Muscle layer of duodenum (tissue), 2 donors: ENCODE data around the gene CLEC4F.

Source experiments
- H3K27ac ChIP-seq: one replicate; pipeline ENCODE4 v1.7.0; 2013; ENCODE audit warnings: mild to moderate bottlenecking, low read length
- H3K27me3 ChIP-seq: one replicate; pipeline ENCODE4 v1.7.0; 2013; ENCODE audit warnings: low read depth, mild to moderate bottlenecking, control low read depth, low read length
- H3K36me3 ChIP-seq, 2 donors: one replicate each; pipeline ENCODE4 v1.7.0; 2013; ENCODE audit warnings: low read length in 2 of 2, control low read depth in 1 of 2, mild to moderate bottlenecking in 1 of 2; ENCODE audit not compliant: insufficient read depth in 2 of 2, control insufficient read depth in 1 of 2
- H3K4me1 ChIP-seq, 2 donors: one replicate each; pipeline ENCODE4 v1.7.0; 2013; ENCODE audit warnings: low read length in 2 of 2, mild to moderate bottlenecking in 2 of 2, control low read depth in 1 of 2, moderate library complexity in 1 of 2; ENCODE audit not compliant: insufficient read depth in 2 of 2, control insufficient read depth in 1 of 2
- H3K4me3 ChIP-seq, 2 donors: one replicate each; pipeline ENCODE4 v1.7.0; 2013; ENCODE audit warnings: low read length in 2 of 2, low read depth in 1 of 2, mild to moderate bottlenecking in 1 of 2
- H3K9me3 ChIP-seq, 2 donors: one replicate each; pipeline ENCODE4 v1.7.0; 2013; ENCODE audit warnings: low read length in 2 of 2, control low read depth in 1 of 2, mild to moderate bottlenecking in 1 of 2; ENCODE audit not compliant: control insufficient read depth in 1 of 2
- donor health status: healthy.

The CLEC4F gene

DNA sequence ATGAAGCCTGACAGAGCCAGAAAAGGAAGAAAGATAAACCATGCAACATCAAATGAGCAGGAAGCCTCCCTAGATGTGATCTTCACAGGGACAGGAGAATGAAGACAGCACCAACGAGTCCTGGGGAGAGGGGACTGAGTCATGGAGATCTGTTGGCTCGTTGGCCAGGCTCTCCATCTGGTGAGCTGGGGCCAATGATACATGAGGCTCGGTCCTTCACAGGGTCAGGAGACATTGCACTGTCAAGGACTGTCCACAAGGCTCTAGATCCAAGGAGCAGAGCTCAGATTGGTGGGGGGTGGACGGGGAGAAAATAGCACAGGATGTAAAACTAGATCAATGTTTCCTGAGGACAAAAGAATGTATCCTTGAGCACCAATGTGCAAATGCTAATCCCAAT lies 14.5 kb upstream of the CLEC4F start:
- H3K36me3 ChIP-seq, result no peaks in the 10 kb centered on the region
- no peaks in the 10 kb centered on the region for H3K27me3 ChIP-seq
- no peak overlapping the region for H3K4me3 ChIP-seq
- no peaks in the 10 kb centered on the region for H3K9me3 ChIP-seq
- H3K4me1 ChIP-seq, result no peaks in the 10 kb centered on the region
- H3K27ac ChIP-seq, result no peak overlapping the region

DNA sequence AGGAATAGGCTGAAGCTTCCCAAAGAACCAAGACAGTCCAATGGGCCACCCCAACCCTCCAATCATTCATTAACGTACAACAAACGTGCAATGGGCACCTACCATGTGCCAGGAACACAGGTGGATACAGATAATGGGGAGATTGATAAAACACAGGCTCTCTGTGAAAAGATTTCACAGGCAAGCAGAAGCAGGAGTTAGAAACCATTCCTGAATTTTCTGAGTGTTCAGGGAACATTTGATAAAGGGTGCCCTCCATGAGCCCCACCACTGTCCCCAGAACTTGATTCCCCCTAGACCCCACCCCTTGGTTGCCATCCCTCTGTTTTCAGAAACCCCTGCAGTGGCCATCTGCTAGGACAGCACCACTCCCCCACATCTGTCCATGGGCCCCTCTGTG lies 13.7 kb upstream of the CLEC4F start:
- H3K4me3 ChIP-seq, result no peak overlapping the region
- no peak overlapping the region for H3K27ac ChIP-seq
- H3K27me3 ChIP-seq, result no peaks in the 10 kb centered on the region
- H3K4me1 ChIP-seq, result no peaks in the 10 kb centered on the region
- no peaks in the 10 kb centered on the region for H3K36me3 ChIP-seq
- no peaks in the 10 kb centered on the region for H3K9me3 ChIP-seq

DNA sequence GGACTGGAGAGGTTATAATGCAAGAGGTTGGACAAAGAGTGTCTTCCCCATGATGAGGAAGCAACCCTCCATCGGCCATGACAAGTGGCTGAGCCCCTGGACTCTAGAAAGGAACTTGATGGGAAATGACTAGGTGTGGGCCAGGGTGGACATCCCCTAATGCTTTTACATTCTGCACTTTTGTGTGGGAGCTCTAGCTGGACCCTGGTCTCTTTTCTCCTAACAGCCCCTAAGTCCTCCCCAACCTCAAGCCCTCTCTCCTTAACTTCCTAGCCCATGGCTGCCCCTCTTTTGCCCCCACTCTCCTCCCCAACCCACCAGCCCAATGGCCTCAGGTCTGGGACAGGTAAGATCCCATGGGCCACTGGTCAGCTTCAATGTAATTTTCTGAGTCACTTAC lies 12.8 kb upstream of the CLEC4F start:
- no peak overlapping the region for H3K27ac ChIP-seq
- H3K4me1 ChIP-seq, result no peaks in the 10 kb centered on the region
- H3K9me3 ChIP-seq, result no peaks in the 10 kb centered on the region
- H3K36me3 ChIP-seq, result no peaks in the 10 kb centered on the region
- no peaks in the 10 kb centered on the region for H3K27me3 ChIP-seq
- H3K4me3 ChIP-seq, result no peak overlapping the region

DNA sequence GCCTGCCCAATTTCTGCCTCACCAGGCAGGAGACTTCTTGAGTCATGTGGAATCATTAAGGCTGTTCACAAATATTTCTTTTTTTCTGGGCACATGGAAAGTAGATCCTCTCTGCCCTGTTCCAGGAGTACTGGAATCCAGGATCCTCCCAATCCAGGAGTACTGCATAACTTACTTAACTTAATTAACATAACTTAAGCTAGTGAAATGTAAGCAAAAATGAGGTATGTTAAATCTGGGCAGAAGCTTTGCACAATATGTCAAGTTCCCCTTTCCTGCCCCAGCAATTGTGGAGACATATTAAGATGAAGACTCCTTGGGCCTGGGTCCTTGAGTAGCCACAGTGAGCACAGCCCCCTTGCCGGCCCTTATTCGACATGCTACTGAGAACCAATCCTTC lies 12.0 kb upstream of the CLEC4F start:
- no peak overlapping the region for H3K27ac ChIP-seq
- H3K9me3 ChIP-seq, result no peaks in the 10 kb centered on the region
- H3K4me1 ChIP-seq, result no peaks in the 10 kb centered on the region
- H3K36me3 ChIP-seq, result no peaks in the 10 kb centered on the region
- H3K27me3 ChIP-seq, result no peaks in the 10 kb centered on the region
- H3K4me3 ChIP-seq, result no peak overlapping the region

DNA sequence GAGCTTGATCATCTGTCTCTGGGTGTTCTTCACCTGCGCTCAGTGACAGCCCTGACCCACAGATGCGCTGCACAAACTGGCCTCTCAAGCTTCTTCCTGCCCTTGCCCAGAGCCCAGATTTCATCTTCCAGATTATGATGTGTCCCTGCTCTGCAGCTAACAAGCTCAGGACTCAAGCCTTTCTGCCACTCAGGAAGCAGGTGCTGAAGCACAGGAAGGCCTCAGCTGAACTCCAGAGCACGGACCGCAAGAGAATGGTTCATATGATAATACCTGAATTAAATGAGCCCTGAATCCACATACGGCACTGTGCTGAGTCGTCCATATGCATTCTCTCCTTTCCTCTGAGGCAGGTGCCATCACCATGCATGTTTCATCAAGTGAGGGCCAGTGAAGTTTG lies 11.5 kb upstream of the CLEC4F start:
- Histone ChIP-seq H3K36me3 (no peaks in the 10 kb centered on the region), H3K4me3 (no peak overlapping the region), H3K4me1 (no peaks in the 10 kb centered on the region), H3K27me3 (no peaks in the 10 kb centered on the region), H3K9me3 (no peaks in the 10 kb centered on the region), H3K27ac (no peak overlapping the region)

DNA sequence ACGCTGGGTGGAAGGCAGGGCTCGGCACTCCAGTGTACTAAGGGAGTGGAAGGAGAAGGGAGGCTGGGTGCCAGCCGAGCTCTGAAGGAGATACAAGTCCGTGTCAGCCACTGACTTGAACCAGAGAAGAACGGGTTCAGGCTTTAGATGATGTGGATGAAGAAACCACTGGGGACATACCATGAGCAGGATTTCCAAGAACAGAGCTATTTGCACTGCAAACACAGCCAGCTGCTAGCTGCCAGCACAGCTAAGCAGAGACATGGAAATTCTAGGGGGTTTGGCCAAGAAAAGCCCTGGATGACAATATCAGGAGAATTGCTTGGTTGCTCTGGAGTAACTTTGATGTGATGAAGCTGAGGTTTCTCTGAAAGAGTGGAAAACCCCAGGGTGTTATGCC lies 10.0 kb upstream of the CLEC4F start:
- Histone ChIP-seq H3K27ac (no peak overlapping the region), H3K27me3 (no peaks in the 10 kb centered on the region), H3K4me1 (no peaks in the 10 kb centered on the region), H3K9me3 (no peaks in the 10 kb centered on the region), H3K4me3 (no peak overlapping the region), H3K36me3 (no peaks in the 10 kb centered on the region)

DNA sequence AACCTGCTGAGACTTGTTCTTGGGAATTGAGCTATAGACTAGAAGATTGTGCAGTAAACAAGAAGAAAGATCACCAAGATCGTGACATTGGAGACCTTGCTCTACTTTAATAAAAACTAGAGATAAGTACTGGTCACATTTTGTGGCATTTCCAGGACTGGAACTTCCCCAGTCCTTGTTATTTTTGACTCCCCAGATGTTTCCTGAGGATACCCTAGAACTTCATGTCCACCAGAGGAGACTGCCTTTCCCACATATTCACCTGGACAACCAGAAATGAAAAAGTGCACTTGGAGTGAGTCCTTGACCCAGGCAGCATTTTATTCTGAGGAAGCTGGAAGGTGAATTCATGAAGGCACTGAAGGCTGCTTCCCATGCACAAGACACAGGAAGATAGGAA lies 9.5 kb upstream of the CLEC4F start:
- Histone ChIP-seq H3K4me1 (no peaks in the 10 kb centered on the region), H3K36me3 (no peaks in the 10 kb centered on the region), H3K27me3 (no peaks in the 10 kb centered on the region), H3K27ac (no peak overlapping the region), H3K4me3 (no peak overlapping the region), H3K9me3 (no peaks in the 10 kb centered on the region)

DNA sequence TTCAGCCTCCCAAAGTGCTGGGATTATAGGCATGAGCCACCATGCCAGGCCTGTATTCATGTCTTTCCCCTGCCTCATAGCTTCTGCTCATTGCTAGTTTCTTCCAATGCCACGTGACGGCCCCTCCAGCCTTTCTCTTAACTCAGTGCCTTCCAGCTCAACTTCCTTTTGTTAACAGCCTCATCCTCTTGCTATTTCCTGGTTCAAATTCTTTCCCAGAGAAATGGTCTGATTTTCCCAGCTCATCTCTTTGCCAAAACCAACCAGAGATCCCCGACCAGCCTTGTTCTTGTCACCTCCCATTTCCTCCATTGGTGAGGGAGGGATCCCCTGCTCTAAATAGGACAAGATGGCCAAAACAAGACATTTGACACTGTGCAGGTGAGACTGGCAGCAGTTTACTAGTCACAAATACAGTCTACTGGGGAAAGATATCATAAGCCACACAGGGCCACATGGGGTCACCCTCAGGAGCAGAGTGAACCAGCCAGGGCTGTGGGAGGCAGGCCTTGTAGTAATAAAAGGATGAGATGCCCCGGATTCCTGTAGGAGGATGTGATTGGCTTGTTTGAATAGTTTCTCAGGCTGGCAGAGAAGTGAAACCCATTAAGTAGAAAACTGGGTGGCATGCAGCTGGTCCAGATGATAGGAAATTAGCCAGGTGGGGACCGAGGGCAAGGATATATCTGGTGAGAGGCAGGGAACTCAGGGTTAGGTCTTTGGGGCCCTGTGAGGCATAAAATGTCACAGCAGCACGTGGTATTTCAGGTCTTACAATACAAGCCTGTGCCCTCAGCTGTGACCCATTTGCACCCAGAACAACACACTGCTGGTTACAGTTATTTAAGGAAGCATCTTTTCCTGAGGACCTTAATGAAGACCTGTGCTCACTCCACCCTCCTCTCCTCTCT lies 8.8 kb upstream of the CLEC4F start:
- Histone ChIP-seq H3K27ac (no peak overlapping the region), H3K36me3 (no peaks in the 10 kb centered on the region), H3K9me3 (no peaks in the 10 kb centered on the region), H3K4me1 (no peaks in the 10 kb centered on the region), H3K4me3 (no peak overlapping the region), H3K27me3 (no peaks in the 10 kb centered on the region)

DNA sequence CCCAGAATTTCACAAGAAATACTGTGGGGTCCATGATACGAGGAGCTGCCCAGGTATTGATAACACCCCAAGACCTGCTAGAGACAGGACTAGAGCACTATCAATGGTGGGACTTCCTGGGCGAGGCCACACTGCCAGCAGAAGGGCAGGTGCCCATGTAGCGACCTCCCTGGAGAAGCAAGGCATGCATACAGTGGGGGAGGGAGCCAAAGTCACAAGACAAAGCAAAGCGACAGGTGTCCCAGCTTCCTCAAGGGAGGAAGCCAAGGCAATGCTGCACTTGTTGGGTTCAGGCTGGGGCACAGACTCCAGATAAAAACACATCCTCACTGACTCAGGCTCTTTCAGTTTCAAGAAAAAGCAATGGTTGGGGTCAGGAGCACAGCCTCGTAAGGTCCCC lies 7.7 kb upstream of the CLEC4F start:
- Histone ChIP-seq H3K4me1 (no peaks in the 10 kb centered on the region), H3K27me3 (no peaks in the 10 kb centered on the region), H3K27ac (no peak overlapping the region), H3K36me3 (no peaks in the 10 kb centered on the region), H3K4me3 (no peak overlapping the region), H3K9me3 (no peaks in the 10 kb centered on the region)

DNA sequence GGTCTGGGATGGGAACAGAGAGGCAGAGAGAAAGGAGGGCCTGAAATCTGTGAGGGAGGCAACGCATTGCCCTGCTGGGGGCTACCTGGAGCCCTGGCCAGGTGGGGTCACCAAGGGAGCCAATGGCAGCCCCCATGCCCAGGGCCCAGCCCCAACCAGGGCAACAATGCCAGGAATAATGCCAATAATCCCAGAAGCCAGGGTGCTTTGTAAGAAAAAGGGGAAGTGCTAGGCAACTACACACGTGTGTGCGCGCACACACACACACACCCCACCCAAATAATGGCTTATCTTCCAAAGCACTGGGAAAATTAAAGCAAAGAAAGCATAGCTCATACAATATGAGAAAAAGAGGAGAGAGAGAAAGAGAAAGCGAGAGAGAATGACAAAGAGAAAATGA lies 7.0 kb upstream of the CLEC4F start:
- Histone ChIP-seq H3K36me3 (no peaks in the 10 kb centered on the region), H3K27ac (no peak overlapping the region), H3K4me3 (no peak overlapping the region), H3K4me1 (no peaks in the 10 kb centered on the region), H3K27me3 (no peaks in the 10 kb centered on the region), H3K9me3 (no peaks in the 10 kb centered on the region)

DNA sequence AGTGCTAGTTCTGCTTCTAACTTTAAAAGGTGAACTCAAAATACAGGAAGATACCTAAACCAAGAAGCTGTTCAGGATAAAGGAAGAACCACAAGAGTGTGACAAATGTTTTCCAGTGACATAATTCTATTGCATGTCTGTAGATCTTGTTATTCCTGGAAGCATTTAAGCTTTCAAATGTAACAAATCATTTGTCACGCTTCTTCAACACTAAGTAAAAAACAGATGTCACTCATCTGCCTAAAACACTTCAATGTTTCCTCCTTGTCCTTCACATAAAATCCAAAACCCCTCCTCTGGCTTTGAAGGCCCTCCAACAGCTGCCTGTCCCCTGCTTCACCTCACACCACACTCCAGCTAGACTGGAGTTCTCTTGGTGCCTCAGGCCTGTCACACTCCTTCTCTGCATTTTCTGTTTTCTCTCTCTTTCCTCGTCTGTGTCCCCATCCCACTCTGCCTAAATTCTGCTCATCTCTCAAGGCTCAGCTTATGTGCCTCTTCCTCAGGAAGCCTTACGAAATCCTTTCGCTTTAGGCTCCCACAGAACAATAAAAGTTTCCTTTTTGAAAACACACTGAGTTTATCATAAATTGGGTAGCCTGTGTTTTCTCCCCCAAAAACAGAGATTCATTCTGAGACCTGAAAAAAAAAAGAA lies 6.4 kb upstream of the CLEC4F start:
- Histone ChIP-seq H3K36me3 (no peaks in the 10 kb centered on the region), H3K27ac (no peak overlapping the region), H3K4me3 (no peak overlapping the region), H3K9me3 (no peaks in the 10 kb centered on the region), H3K27me3 (no peaks in the 10 kb centered on the region), H3K4me1 (no peaks in the 10 kb centered on the region)
